HG03342 (cell line): Measurements from ENCODE around the gene TENM4.

Experiments used
- ATAC-seq: cut with Tn5 transposase; IDR thresholded peaks from one replicate; pipeline ENCODE4 v1.9.1; 2021; ENCODE audit warnings: mild to moderate bottlenecking, moderate library complexity; ENCODE audit not compliant: unreplicated experiment

Gene TENM4

DNA sequence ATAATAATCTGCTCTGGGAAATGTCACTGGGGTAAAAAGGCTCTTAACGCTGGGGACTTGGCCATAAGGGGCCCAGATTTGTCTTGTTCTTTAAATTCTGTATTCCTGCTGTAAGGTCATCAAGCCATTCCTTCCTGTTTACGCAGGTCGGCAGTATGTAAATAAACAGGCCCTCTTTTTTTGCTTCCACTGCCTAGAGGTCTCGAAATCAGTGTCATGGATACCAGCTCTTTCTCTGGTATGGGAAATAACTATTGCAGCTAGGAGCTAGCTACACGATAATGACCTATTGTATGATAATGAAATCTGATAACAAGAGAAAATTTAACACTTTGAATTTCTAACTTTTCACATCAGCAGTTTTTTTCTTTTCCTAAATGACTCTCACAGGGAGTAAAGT lies 657.0 kb downstream of the TENM4 start:
- ATAC-seq: no peak

- ATAC-seq: no peak
Measured at GRCh38 chr11:78783301-78783700, 657.5 kb downstream of the TENM4 start.

DNA sequence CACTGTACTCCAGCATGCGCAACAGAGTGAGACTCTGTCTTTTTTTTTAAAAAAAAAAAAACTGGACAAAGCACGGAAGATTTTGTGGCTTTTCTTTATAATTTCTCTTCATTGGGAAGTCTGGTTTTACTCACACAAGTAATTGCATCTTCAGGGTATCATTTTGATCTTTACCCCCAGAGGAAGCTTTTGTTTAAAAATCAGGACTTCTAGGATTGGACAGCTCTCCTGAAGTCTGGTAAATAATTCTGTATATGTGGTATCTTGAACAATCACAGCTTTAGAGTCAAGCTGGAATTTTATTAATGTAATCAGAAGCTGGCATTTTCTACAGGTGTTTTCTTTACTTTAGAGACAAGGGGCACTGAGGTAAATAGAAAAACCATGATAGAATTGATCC lies 658.1 kb downstream of the TENM4 start:
- no peak for ATAC-seq

DNA sequence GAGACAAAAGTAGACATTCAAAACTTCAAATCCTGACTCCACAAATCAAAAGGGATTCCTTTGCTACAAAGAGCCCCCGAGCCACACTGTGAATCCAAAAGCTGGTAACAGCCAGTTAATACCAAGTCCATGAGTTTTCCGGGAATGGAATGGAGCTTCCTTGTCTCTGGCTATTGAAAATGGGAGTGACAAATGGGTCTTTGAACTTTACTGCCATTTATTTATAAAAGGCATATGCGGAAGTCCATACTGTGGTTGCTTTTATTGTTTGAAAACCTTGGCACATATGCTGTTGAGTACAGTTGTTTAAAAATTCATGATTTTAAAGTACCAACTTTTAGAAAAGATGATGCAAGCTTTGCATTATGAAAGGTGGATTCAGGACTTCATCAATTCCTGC lies 659.9 kb downstream of the TENM4 start:
- ATAC-seq: no peak

- ATAC-seq: no peak
Measured at GRCh38 chr11:78773492-78773891, 667.3 kb downstream of the TENM4 start.

DNA sequence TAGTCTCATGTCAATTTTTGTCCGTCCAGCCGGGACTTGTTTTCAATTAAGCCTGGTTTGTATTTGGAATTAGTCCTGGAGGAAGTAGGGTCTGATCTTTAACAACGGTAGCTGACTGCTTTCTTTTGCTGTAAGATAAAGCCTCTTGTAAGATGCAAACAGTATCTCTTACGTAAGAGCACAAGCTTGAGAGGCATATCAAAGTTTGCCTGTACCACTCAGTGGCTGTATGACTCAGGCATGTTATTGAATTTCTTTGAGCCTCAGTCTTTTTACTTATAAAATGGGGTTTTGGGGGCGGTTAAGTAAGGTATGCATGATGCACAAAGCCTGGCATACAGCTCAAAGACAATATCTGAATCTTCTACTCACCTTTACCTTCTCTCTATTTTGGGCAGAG lies 667.8 kb downstream of the TENM4 start:
- no peak for ATAC-seq

DNA sequence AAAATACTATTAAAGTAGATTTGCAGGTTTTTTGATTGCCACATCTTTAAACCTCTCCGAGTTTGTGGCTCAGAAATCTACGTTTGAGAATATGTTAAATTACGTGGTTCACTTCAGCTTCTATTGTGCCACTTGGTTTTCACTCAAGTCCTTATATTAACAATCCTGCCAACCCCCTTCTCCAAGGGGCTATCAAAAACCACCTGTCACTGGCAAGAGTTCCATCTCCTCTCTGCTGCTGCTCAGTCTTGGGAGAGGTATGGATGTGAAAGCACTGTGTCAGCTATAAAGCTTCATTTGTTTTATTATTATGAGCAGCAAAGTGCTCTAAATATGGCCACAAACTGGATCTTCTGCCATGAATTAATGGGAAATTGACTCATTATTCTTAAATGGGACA lies 668.6 kb downstream of the TENM4 start:
- no peak for ATAC-seq

GRCh38 chr11:78770931-78771330 lies 669.9 kb downstream of the TENM4 start:
- no peak for ATAC-seq

DNA sequence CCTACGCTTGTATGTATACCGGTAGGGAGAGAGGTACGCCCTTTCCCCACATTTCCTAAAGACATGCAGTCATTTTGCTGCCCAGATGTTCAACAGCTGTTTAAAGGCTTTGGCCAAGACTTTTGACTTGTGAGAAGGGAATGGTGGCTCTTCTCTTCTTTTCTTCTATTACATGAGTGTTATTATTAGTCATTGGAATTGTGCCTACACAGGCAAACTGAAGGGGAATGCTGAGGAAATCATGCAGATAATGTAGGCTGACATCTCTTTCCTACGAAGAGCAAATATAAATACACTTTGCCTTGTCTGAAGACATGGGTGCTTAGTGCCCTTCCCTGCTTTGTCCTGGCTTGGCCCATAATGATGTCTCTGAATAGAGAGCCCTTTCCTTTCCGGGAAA lies 671.9 kb downstream of the TENM4 start:
- ATAC-seq: no peak

- ATAC-seq: no peak
Measured at GRCh38 chr11:78768345-78768744, 672.5 kb downstream of the TENM4 start.

DNA sequence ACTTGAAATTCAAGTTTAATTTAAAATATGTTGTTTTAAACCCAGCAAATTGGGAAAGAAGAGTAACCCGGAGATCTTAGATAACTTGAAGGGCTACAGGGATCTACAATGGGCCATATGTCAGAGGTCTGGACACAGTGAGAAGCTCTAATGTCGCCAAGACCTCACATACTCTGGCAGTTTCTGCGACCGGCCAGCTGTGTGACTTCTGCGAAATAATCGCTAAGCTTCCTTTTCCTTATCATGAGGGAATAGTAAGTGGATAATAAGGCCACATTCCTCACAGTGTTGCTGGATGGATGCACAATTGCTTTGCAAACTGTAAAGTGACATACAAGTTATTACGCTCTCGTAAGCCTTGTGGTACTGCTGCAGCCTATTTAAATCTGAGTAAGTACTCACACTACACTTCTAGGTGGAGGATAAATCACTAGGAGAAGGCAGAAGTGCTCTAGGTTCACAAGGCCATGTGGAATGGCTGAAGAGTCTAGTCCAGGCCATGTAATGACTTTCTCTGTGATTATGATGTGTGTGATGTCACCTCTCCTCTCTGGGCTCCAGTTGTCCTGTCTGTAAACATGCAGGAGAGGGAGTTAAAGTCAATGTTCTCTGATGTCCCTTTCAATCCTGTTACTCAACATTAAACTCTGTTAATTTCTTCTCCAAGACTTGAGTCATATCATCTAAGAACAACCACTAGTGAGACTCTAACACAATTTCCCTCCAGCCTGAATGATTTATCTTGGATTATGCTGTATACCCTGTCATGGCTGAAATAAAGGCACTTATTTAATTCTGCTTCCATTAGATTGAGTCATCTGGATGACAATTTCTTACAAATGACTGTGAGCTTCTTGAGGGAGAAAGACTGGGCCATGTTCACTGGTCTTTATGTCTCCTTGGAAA lies 673.5 kb downstream of the TENM4 start:
- ATAC-seq: no peak

DNA sequence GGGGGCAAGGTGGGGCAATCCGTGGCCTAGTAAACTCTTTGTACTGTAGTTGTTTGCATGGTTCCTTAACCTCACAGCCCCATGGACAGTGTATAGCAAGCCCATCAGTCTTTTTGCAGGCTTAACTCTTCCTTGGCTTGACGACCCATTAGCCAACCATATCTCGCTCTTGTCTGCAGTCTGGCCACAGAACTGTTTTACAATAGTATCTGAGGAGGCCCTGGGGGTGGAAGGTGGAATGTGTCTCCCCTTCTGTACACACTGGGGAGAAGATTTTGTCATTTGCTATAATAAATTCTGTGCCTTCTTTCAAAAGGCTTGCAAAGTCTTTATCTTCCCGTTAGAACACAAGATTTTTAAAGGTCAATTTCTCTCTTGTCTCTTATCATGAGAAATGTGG lies 675.9 kb downstream of the TENM4 start:
- no peak for ATAC-seq

DNA sequence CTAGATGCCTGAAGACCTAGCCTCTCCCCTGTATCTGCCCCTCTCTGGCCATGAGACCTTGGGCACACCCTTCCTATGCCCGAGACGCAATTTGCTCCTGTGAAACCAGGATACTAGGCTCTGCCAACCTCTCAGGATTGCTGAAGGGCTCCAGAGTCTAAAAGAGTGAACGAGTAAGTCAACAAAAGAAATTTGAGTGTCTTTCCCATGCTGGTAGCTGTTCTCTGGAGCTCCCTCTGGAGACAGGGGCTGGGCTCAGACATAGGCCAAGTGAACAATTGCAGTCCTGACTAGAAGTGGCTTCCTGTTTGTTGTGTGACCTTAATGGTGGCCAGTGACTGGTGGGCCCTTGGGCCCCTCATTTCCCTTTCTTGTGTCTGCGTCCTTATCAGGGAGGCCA lies 677.2 kb downstream of the TENM4 start:
- no peak for ATAC-seq

GRCh38 chr11:78762105-78762504 lies 678.7 kb downstream of the TENM4 start:
- no peak for ATAC-seq

GRCh38 chr11:78759071-78759470 lies 681.8 kb downstream of the TENM4 start:
- ATAC-seq: no peak

- ATAC-seq: no peak
Measured at GRCh38 chr11:78753297-78753696, 687.5 kb downstream of the TENM4 start.

GRCh38 chr11:78752494-78752893 lies 688.3 kb downstream of the TENM4 start:
- no peak for ATAC-seq

DNA sequence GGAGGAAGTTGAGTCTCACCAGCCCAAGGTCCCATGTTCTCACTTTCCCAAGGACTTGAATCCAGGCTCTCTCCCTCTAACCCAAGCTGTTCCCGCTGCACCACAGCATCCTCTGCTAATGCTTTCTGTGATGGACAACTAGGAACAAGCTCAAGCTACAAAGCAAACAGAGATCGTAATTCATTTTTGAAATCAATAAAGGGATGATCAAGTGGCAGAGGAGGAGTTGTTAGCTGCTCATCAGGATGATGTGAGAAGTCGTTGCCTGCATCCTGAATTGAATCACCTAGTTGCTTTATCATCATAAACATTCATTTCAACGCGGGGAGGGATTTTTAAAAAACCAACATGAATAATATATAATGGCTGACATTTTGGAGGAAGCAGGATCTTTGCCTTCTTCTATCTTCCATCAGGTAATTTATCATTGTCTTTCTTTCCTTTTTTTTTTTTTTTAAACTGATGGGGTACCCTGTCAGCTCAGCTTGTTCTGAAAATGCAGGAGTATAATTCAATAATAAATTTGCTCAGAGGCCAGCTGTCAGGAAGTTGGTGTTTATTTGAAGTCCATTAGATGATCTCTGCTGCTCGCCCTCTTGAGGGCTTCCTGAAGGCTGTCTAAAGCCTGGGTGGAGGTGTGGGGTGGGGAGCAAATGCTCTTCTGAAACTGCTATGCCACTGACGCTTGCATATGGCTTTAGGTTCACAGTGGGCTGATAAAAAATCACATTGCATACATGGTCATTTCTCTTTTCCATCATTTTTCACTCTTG lies 691.7 kb downstream of the TENM4 start:
- no peak for ATAC-seq

- ATAC-seq: no peak
Measured at GRCh38 chr11:78744949-78745348, 695.9 kb downstream of the TENM4 start.

DNA sequence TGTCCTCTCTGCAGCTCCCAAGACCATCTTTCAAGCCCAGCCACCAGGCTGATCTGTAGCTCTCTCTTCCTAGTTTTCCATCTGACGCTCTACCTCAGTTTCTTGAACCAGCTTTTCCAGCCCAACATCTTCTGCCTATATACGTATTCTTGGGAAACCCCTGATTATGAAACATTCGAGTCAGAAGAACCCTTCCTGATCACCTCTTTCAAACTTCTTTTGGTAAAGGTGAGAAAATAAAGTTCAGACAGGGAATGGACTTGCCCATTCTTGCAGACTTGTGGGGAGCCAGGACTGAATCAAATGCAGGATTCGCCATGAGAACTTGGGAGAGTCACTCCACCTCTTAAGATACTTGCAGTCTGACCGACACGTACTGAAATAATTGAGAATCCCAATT lies 696.6 kb downstream of the TENM4 start:
- ATAC-seq: no peak

GRCh38 chr11:78742430-78742829 lies 698.4 kb downstream of the TENM4 start:
- ATAC-seq: no peak

DNA sequence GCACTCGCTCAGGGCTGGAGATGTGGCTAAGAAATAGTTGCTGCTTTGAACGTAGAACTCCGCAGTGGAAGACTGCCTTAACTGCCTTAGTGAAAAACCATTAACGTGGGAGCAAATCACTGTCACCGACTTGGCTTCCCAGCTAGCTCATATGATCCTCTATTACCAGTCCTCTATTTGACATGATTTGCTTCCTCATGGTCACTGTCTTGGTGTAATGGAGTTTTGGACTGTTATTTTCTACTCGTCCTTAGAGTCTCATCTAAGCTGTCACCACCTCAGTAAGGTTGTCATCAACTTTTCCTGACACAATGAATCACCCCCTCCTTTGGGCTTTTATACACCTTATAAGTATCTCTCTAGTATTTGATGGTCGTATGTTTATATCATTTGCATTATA lies 699.1 kb downstream of the TENM4 start:
- ATAC-seq: no peak
